Hepatocyte (in vitro differentiated cells): ENCODE data around the gene TRABD2A. TPM values are rescaled to one million over a fixed set of nuclear protein-coding genes. Genes with fewer than 3 reads are reported as not detected.

Source experiments
- DNase-seq: peaks from one replicate; pipeline ENCODE4 v3.0.0-alpha.2; 2016; ENCODE audit warnings: low spot score
- H2AFZ ChIP-seq: fragments of 200-600 bp; sonication (generic); 2 replicates; pipeline ENCODE4 v1.6.0; 2016; ENCODE audit warnings: antibody characterized with exemption, mild to moderate bottlenecking
- H3K27ac ChIP-seq: fragments of 200-600 bp; sonication (generic); 2 replicates; pipeline ENCODE4 v1.5.1; 2016; ENCODE audit warnings: mild to moderate bottlenecking
- H3K27me3 ChIP-seq: fragments of 200-600 bp; sonication (generic); 2 replicates; pipeline ENCODE4 v1.6.1; 2016
- H3K36me3 ChIP-seq: fragments of 200-600 bp; sonication (generic); replicated peaks from 2 replicates; pipeline ENCODE4 v1.5.1; 2016; ENCODE audit warnings: low read depth; ENCODE audit not compliant: insufficient read depth
- H3K4me1 ChIP-seq: fragments of 200-600 bp; sonication (generic); 2 replicates; pipeline ENCODE4 v1.5.1; 2016; ENCODE audit warnings: mild to moderate bottlenecking, moderate library complexity; ENCODE audit not compliant: insufficient read depth
- H3K4me2 ChIP-seq: fragments of 200-600 bp; sonication (generic); 2 replicates; pipeline ENCODE4 v1.6.0; 2016
- H3K4me3 ChIP-seq: fragments of 200-600 bp; sonication (generic); 2 replicates; pipeline ENCODE4 v1.5.1; 2016; ENCODE audit warnings: mild to moderate bottlenecking
- H3K79me2 ChIP-seq: fragments of 200-600 bp; sonication (generic); 2 replicates; pipeline ENCODE4 v1.6.0; 2017; ENCODE audit warnings: mild to moderate bottlenecking
- H3K9me2 ChIP-seq: fragments of 200-600 bp; sonication (generic); replicated peaks from 2 replicates; pipeline ENCODE4 v1.6.0; 2017; ENCODE audit warnings: mild to moderate bottlenecking; ENCODE audit not compliant: insufficient read depth
- H3K9me3 ChIP-seq: fragments of 200-600 bp; sonication (generic); 2 replicates; pipeline ENCODE4 v1.5.1; 2016; ENCODE audit warnings: low read depth, mild to moderate bottlenecking
- H4K20me1 ChIP-seq: fragments of 200-600 bp; sonication (generic); 2 replicates; pipeline ENCODE4 v1.6.0; 2016; ENCODE audit warnings: mild to moderate bottlenecking; ENCODE audit not compliant: insufficient read depth, poor library complexity, severe bottlenecking
- CTCF ChIP-seq: fragments of 200-600 bp; sonication (generic); IDR thresholded peaks from 2 replicates; pipeline ENCODE4 v1.5.1; 2016; ENCODE audit warnings: antibody characterized with exemption, mild to moderate bottlenecking; ENCODE audit not compliant: poor library complexity
- EZH2 ChIP-seq: fragments of 200-600 bp; sonication (generic); IDR thresholded peaks from 2 replicates; pipeline ENCODE4 v1.6.1; 2016; ENCODE audit warnings: antibody characterized with exemption, mild to moderate bottlenecking, borderline replicate concordance
- EZH2phosphoT487 ChIP-seq: fragments of 200-600 bp; sonication (generic); IDR thresholded peaks from one replicate; pipeline ENCODE4 v1.6.1; 2018; ENCODE audit warnings: antibody characterized with exemption, mild to moderate bottlenecking, low read depth, moderate library complexity; ENCODE audit not compliant: unreplicated experiment, severe bottlenecking
- WGBS: methylation state at CpG from one replicate; pipeline ENCODE4 v1.1.6; 2016; ENCODE audit warnings: low lambda C conversion rate; ENCODE audit errors: missing lambda C conversion rate; 5-methylcytosine and 5-hydroxymethylcytosine counted together
- polyA plus RNA-seq: library from polyadenylated mRNA; unstranded; fragments of >200 nt; fragmentation: Nextera tagmentation; extraction: Ambion mirVana; gene quantifications from 2 replicates; pipeline ENCODE4 v1.2.1, GENCODE V29; 2016
- total RNA-seq: library from RNA; depleted of rRNA; stranded (reverse); fragments of >200 nt; gene quantifications from 2 replicates; pipeline ENCODE4 v1.2.3, GENCODE V29; 2014

The TRABD2A gene
- total and polyA plus RNA-seq, 2 experiments from 2014 or later: 2.2 to 2.9 TPM

GRCh38 chr2:84866122-84866521 is 14.8 kb downstream of the TRABD2A start:
- no peaks in the 10 kb centered on the region for H3K79me2 ChIP-seq
- no peaks in the 10 kb centered on the region for H3K9me2 ChIP-seq
- H3K27ac ChIP-seq: no peak overlapping the region
- H3K4me2 ChIP-seq: no peak overlapping the region
- TF ChIP-seq EZH2: no peak
- no peak for TF ChIP-seq CTCF
- TF ChIP-seq EZH2phosphoT487: no peak
- no peak overlapping the region for H3K4me3 ChIP-seq
- H3K27me3 ChIP-seq: no peaks in the 10 kb centered on the region
- no peak for DNase-seq
- H2AFZ ChIP-seq: no peak overlapping the region
- H4K20me1 ChIP-seq: no peaks in the 10 kb centered on the region
- H3K9me3 ChIP-seq: no peaks in the 10 kb centered on the region
- no peaks in the 10 kb centered on the region for H3K4me1 ChIP-seq
- H3K36me3 ChIP-seq: no peaks in the 10 kb centered on the region
- WGBS: 86% methylated on average over 3 of the region's 3 CpGs

- Histone ChIP-seq H3K27ac (no peak overlapping the region), H3K79me2 (no peaks in the 10 kb centered on the region)
These were observed 15.6 kb downstream of the TRABD2A start for GRCh38 chr2:84865181-84865783.

GRCh38 chr2:84862006-84862405 is 18.9 kb downstream of the TRABD2A start:
- Histone ChIP-seq H3K79me2 (no peaks in the 10 kb centered on the region), H3K4me2 (no peak overlapping the region), H3K9me3 (no peaks in the 10 kb centered on the region), H2AFZ (no peak overlapping the region), H3K27me3 (no peaks in the 10 kb centered on the region), H3K9me2 (no peaks in the 10 kb centered on the region), H4K20me1 (no peaks in the 10 kb centered on the region), H3K4me1 (no peaks in the 10 kb centered on the region), H3K27ac (no peak overlapping the region), H3K4me3 (no peak overlapping the region), H3K36me3 (no peaks in the 10 kb centered on the region)
- TF ChIP-seq CTCF (no peak), EZH2phosphoT487 (no peak), EZH2 (no peak)
- 88% methylated on average over 6 of the region's 6 CpGs for WGBS
- no peak for DNase-seq

More at GRCh38 chr2:84865181-84865783, 15.6 kb downstream of the TRABD2A start:
- Histone ChIP-seq H3K9me2 (no peaks in the 10 kb centered on the region), H3K36me3 (no peaks in the 10 kb centered on the region), H3K4me3 (no peak overlapping the region), H3K27me3 (no peaks in the 10 kb centered on the region), H4K20me1 (no peaks in the 10 kb centered on the region), H2AFZ (no peak overlapping the region), H3K4me1 (no peaks in the 10 kb centered on the region), H3K4me2 (no peak overlapping the region), H3K9me3 (no peaks in the 10 kb centered on the region)
- 85% methylated on average over 6 of the region's 6 CpGs for WGBS
- no peak for TF ChIP-seq EZH2
- peak; percentile 27 for TF ChIP-seq CTCF
- no peak for DNase-seq
